ENCODE results near the gene SLN.

DNA sequence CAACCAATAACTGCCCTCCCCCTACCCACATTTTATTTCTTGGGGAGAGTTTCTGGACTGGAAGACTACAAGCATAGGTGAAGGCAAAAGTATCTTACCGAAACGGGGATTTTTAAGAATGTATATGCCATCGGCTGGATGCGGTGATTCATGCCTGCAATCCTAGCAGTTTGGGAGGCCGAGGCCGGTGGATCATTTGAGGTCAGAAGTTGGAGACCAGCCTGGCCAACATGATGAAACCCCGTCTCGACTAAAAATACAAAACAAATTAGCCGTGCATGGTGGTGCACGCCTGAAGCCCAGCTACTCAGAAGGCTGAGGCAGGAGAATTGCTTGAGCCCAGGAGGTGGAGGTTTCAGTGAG is 20.8 kb upstream of the SLN start:
- TF ChIP-seq, protein P1, sequence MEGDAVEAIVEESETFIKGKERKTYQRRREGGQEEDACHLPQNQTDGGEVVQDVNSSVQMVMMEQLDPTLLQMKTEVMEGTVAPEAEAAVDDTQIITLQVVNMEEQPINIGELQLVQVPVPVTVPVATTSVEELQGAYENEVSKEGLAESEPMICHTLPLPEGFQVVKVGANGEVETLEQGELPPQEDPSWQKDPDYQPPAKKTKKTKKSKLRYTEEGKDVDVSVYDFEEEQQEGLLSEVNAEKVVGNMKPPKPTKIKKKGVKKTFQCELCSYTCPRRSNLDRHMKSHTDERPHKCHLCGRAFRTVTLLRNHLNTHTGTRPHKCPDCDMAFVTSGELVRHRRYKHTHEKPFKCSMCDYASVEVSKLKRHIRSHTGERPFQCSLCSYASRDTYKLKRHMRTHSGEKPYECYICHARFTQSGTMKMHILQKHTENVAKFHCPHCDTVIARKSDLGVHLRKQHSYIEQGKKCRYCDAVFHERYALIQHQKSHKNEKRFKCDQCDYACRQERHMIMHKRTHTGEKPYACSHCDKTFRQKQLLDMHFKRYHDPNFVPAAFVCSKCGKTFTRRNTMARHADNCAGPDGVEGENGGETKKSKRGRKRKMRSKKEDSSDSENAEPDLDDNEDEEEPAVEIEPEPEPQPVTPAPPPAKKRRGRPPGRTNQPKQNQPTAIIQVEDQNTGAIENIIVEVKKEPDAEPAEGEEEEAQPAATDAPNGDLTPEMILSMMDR (conservative IDR thresholded peaks at IDR 0.05 in 1 of 2, IDR thresholded peaks at IDR 0.05 in 1 of 2; ENCODE audit: extremely low read depth in 1 of 2, insufficient read depth in 1 of 2, low read depth in 1 of 2, low read length in 2 of 2) = no peak
- TF ChIP-seq EZH2 (IDR thresholded peaks at IDR 0.05; ENCODE audit: borderline replicate concordance, low read length) = no peak
